ENCODE measurements around the gene CNOT8. TPM values are rescaled to one million over a fixed set of nuclear protein-coding genes. Genes with fewer than 3 reads are reported as not detected.

CNOT8 gene
- polyA plus RNA-seq, 1 of the 3 experiments (the other 2 are of a cell fraction): 45.3 TPM

GRCh38 chr5:154900066-154900465, 41.6 kb downstream of the CNOT8 start:
- TF ChIP-seq USF1 (IDR thresholded peaks at IDR 0.05; ENCODE audit: borderline replicate concordance, low read depth): no peak
- TF ChIP-seq FOSL2 (IDR thresholded peaks at IDR 0.05; ENCODE audit: borderline replicate concordance, low read depth): no peak
- no peak for TF ChIP-seq NFIC (IDR thresholded peaks at IDR 0.05; ENCODE audit: borderline replicate concordance)
- TF ChIP-seq USF2 (IDR thresholded peaks at IDR 0.05; ENCODE audit: borderline replicate concordance, low read depth, low read length): no peak
- no peak for TF ChIP-seq POLR2AphosphoS5 (IDR thresholded peaks at IDR 0.05; ENCODE audit: low read depth, low read length)
- no peak for TF ChIP-seq FOXJ3 (CRISPR knock-in tag; IDR thresholded peaks at IDR 0.05)
- TF ChIP-seq IRF3 (IDR thresholded peaks at IDR 0.05; ENCODE audit: low read depth, low read length): no peak
- no peak for TF ChIP-seq JUND (IDR thresholded peaks at IDR 0.05)
- no peak for TF ChIP-seq MXI1 (IDR thresholded peaks at IDR 0.05; ENCODE audit: low read depth, low read length)
- TF ChIP-seq NRF1 (IDR thresholded peaks at IDR 0.05; ENCODE audit: low read depth, low read length): no peak
- no peak for TF ChIP-seq YY1 (IDR thresholded peaks at IDR 0.05; ENCODE audit: low read depth)
- TF ChIP-seq, protein P1, sequence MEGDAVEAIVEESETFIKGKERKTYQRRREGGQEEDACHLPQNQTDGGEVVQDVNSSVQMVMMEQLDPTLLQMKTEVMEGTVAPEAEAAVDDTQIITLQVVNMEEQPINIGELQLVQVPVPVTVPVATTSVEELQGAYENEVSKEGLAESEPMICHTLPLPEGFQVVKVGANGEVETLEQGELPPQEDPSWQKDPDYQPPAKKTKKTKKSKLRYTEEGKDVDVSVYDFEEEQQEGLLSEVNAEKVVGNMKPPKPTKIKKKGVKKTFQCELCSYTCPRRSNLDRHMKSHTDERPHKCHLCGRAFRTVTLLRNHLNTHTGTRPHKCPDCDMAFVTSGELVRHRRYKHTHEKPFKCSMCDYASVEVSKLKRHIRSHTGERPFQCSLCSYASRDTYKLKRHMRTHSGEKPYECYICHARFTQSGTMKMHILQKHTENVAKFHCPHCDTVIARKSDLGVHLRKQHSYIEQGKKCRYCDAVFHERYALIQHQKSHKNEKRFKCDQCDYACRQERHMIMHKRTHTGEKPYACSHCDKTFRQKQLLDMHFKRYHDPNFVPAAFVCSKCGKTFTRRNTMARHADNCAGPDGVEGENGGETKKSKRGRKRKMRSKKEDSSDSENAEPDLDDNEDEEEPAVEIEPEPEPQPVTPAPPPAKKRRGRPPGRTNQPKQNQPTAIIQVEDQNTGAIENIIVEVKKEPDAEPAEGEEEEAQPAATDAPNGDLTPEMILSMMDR (IDR thresholded peaks at IDR 0.05): no peak
- no peak for TF ChIP-seq REST (IDR thresholded peaks at IDR 0.05; ENCODE audit: low read depth, low read length)
- TF ChIP-seq RAD21 (IDR thresholded peaks at IDR 0.05; ENCODE audit: low read length): no peak
- TF ChIP-seq RCOR1 (IDR thresholded peaks at IDR 0.05; ENCODE audit: low read length): no peak
- no peak for TF ChIP-seq RFX5 (IDR thresholded peaks at IDR 0.05; ENCODE audit: low read length)
- TF ChIP-seq GATA2 (CRISPR knock-in tag; IDR thresholded peaks at IDR 0.05): no peak
- H3K4me3 ChIP-seq (ENCODE audit: low read depth in 2 of 2, low read length in 1 of 2): no peak overlapping the region
- no peak for DNase-seq
- 97% methylated on average over 1 of the region's 1 CpG for WGBS (ENCODE audit: low lambda C conversion rate)
- peaks cover 83 to 89% of the 10 kb centered on the region in 2 experiments for H3K36me3 ChIP-seq (replicated peaks in 1 of 2; ENCODE audit: control insufficient read depth in 1 of 2, insufficient read depth in 2 of 2, low read length in 1 of 2)
- H3K9me3 ChIP-seq: no peaks in the 10 kb centered on the region
- H3F3A ChIP-seq (replicated peaks; ENCODE audit: insufficient read depth): no peaks in the 10 kb centered on the region
- CTCF ChIA-PET: interaction anchor here (1.0 kb wide), 1 partner anchor 89 kb away, joined by 3 read pairs; no protein-coding TSS in a partner anchor
- no peak overlapping the region for H3K27ac ChIP-seq (ENCODE audit: low read depth in 2 of 2, low read length in 1 of 2)
- POLR2A ChIA-PET: no interaction called here
- H3K9me2 ChIP-seq: no peaks in the 10 kb centered on the region
- H3K27me3 ChIP-seq (ENCODE audit: insufficient read depth): no peaks in the 10 kb centered on the region
- no peak overlapping the region for H3K4me2 ChIP-seq
- H4K20me1 ChIP-seq (ENCODE audit: insufficient read depth): no peaks in the 10 kb centered on the region
- no peaks in the 10 kb centered on the region for H3K4me1 ChIP-seq (ENCODE audit: control insufficient read depth in 1 of 2, insufficient read depth in 2 of 2, low read depth in 1 of 2, low read length in 1 of 2)
- H3K9ac ChIP-seq: no peak overlapping the region
- H2AFZ ChIP-seq (ENCODE audit: low read depth): no peak overlapping the region
- no peaks in the 10 kb centered on the region; the same call in 1 of the 2 replicates for H3K79me2 ChIP-seq (ENCODE audit: insufficient read depth)
